Adrenal gland (tissue), 12 donors: ENCODE measurements around the gene RPS6KA2. TPM values are rescaled to one million over a fixed set of nuclear protein-coding genes. Genes with fewer than 3 reads are reported as not detected.

ENCODE experiments used
- DNase-seq, 7 donors: peaks; one replicate each; pipeline ENCODE4 v3.0.0-alpha.2; 2019 to 2020
- H3K27ac ChIP-seq, 5 donors: fragments of 200-600 bp; sonication (generic) in 4 of 5; 1 replicate in 3 of 5; 2 replicates in 2 of 5; pipeline versions ENCODE4 v1.5.1 to v1.8.0; 2016 to 2020; ENCODE audit warnings: mild to moderate bottlenecking in 1 of 5
- H3K27me3 ChIP-seq: fragments of 200-600 bp; 2 replicates; pipeline ENCODE4 v1.8.0; 2021
- H3K36me3 ChIP-seq, 2 donors: fragments of 200-600 bp; replicated peaks in 1 of 2; 1 replicate in 1 of 2; 2 replicates in 1 of 2; pipeline versions ENCODE4 v1.5.1 to v1.8.0; 2018 to 2022
- H3K4me1 ChIP-seq, 2 donors: fragments of 200-600 bp; replicated peaks in 1 of 2; 1 replicate in 1 of 2; 2 replicates in 1 of 2; pipeline versions ENCODE4 v1.5.1 to v1.8.0; 2018 to 2021
- H3K4me3 ChIP-seq, 4 donors: fragments of 200-600 bp; sonication (generic) in 3 of 4; one replicate each; pipeline ENCODE4 v1.5.1; 2016 to 2018
- H3K9me3 ChIP-seq, 3 donors: fragments of 200-600 bp; sonication (generic) in 1 of 3; replicated peaks in 1 of 3; 1 replicate in 2 of 3; 2 replicates in 1 of 3; pipeline versions ENCODE4 v1.5.1 to v1.8.0; 2016 to 2021
- CTCF ChIP-seq, 6 experiments: fragments of 450-650 bp in 4 of 6; fragments of 200-600 bp in 2 of 6; sonication (generic) in 1 of 6; IDR thresholded peaks; 1 replicate in 5 of 6; 2 replicates in 1 of 6; pipeline versions ENCODE4 v1.5.1 to v1.8.0; 2016 to 2021; ENCODE audit warnings: antibody characterized with exemption in 6 of 6, mild to moderate bottlenecking in 2 of 6, moderate library complexity in 1 of 6
- POLR2A ChIP-seq, 2 donors: fragments of 450-650 bp; IDR thresholded peaks; one replicate each; pipeline ENCODE4 v1.6.1; 2017; ENCODE audit warnings: antibody characterized with exemption in 2 of 2, mild to moderate bottlenecking in 2 of 2, moderate library complexity in 1 of 2
- WGBS, 4 donors: extraction: QIAGEN DNeasy Blood & Tissue Kit in 2 of 4; methylation state at CpG; one replicate each; pipeline versions ENCODE4 v1.1.5 to v1.1.7; 2013 to 2017; 5-methylcytosine and 5-hydroxymethylcytosine counted together
- intact Hi-C, 2 donors: fragments of 100-400 bp; cut with DNase I; formaldehyde crosslinking; loops; one replicate each; pipeline versions ENCODE4 v1.14.1 to v1.15.0; 2022 to 2023
- polyA plus RNA-seq, 3 donors: library from polyadenylated mRNA; stranded (reverse); fragments of 200-250 nt in 2 of 3; fragments of 350-450 nt in 1 of 3; fragmentation: Illumina TruSeq in 1 of 3; extraction: RNeasy Lipid Tissue Mini Kit (QIAGEN cat#74804) in 1 of 3; gene quantifications; one replicate each; pipeline ENCODE4 v1.2.3, GENCODE V29; 2013 to 2014
- total RNA-seq, 9 donors: library from RNA; depleted of rRNA in 4 of 9; stranded (reverse); fragments of >200 nt in 4 of 9; fragments of 120-200 nt in 1 of 9; fragmentation: NEBNext Ultra II Directional in 1 of 9; extraction: Animal tissue kit (Norgen Biotek cat#: 25700) in 1 of 9; gene quantifications; one replicate each; pipeline versions ENCODE4 v1.1.0 to v1.2.4, GENCODE V29; 2013 to 2023
- donor health status: healthy with polysubstance abuse.
- donor health status: Bipolar disorder and iron deficiency.
- donor health status: DM: yes; HTN: yes; CAD: no.
- donor health status: DM: no; HTN: no; CAD: no.
- donor health status: DM: no; HTN: no; CAD: no.
- donor health status: DM: yes; HTN: yes; CAD: no.

Gene RPS6KA2
- total and polyA plus RNA-seq, 12 donors: 7.0 to 40.4 (median 26.2) TPM

GRCh38 chr6:166423781-166424180 is 203.3 kb downstream of the RPS6KA2 start:
- intact Hi-C loops: no loop called here
- 84 to 94% (median 91%) methylated on average over 3 to 7 of the region's 7 CpGs for WGBS, 4 donors
- DNase-seq: no peak
- Histone ChIP-seq H3K4me3 (no peak overlapping the region), H3K9me3 (no peaks in the 10 kb centered on the region), H3K36me3 (no peaks in the 10 kb centered on the region), H3K27me3 (no peaks in the 10 kb centered on the region), H3K27ac (no peak overlapping the region), H3K4me1 (no peaks in the 10 kb centered on the region)
- TF ChIP-seq POLR2A (IDR thresholded peaks at IDR 0.05) (no peak), CTCF (IDR thresholded peaks at IDR 0.05) (no peak)

- no peak overlapping the region for H3K27ac ChIP-seq
These were observed 203.9 kb downstream of the RPS6KA2 start for GRCh38 chr6:166423051-166423745.

GRCh38 chr6:166422201-166422940 is 204.7 kb downstream of the RPS6KA2 start:
- H3K9me3 ChIP-seq: no peaks in the 10 kb centered on the region
- peaks cover 0 to 4% of the 10 kb centered on the region in 2 donors for H3K36me3 ChIP-seq
- H3K27me3 ChIP-seq: no peaks in the 10 kb centered on the region
- no peaks in the 10 kb centered on the region for H3K4me1 ChIP-seq
- H3K4me3 ChIP-seq: no peak overlapping the region
- H3K27ac ChIP-seq: no peak overlapping the region
- WGBS, 4 donors: 93 to 96% (median 95%) methylated on average over 17 to 20 of the region's 20 CpGs
- no peak for DNase-seq
- intact Hi-C loops: no loop called here
- TF ChIP-seq POLR2A (IDR thresholded peaks at IDR 0.05): no peak
- TF ChIP-seq CTCF (IDR thresholded peaks at IDR 0.05): no peak

More at GRCh38 chr6:166423051-166423745, 203.9 kb downstream of the RPS6KA2 start:
- H3K27me3 ChIP-seq: no peaks in the 10 kb centered on the region
- TF ChIP-seq POLR2A (IDR thresholded peaks at IDR 0.05): no peak
- no peak for TF ChIP-seq CTCF (IDR thresholded peaks at IDR 0.05)
- H3K4me1 ChIP-seq: no peaks in the 10 kb centered on the region
- intact Hi-C loops: no loop called here
- H3K9me3 ChIP-seq: no peaks in the 10 kb centered on the region
- DNase-seq: no peak
- no peaks in the 10 kb centered on the region for H3K36me3 ChIP-seq
- no peak overlapping the region for H3K4me3 ChIP-seq
- WGBS, 4 donors: 92 to 96% (median 94%) methylated on average over 16 to 22 of the region's 22 CpGs

- Histone ChIP-seq H3K27ac (no peak overlapping the region), H3K27me3 (no peaks in the 10 kb centered on the region), H3K9me3 (no peaks in the 10 kb centered on the region), H3K36me3 (peaks cover 0 to 4% of the 10 kb centered on the region in 2 donors), H3K4me1 (no peaks in the 10 kb centered on the region), H3K4me3 (no peak overlapping the region)
- TF ChIP-seq CTCF (IDR thresholded peaks at IDR 0.05) (peak in 1 of 6 experiments; percentile 11), POLR2A (IDR thresholded peaks at IDR 0.05) (no peak)
- intact Hi-C loops: no loop called here
- DNase-seq: no peak
- 55 to 70% (median 61%) methylated on average over 6 of the region's 6 CpGs for WGBS, 4 donors
These were observed 206.7 kb downstream of the RPS6KA2 start for GRCh38 chr6:166420351-166420750.
